SK-N-SH (cell line): ENCODE measurements around the gene BBX. TPM values are rescaled to one million over a fixed set of nuclear protein-coding genes. Genes with fewer than 3 reads are reported as not detected.

ENCODE experiments used
- CTCF ChIA-PET: fragments of 300-600, 350-600 bp; formaldehyde crosslinking; extraction: SDS; loops from one replicate; lab custom pipeline; 2021; lab: Yijun Ruan, JAX
- POLR2A ChIA-PET: fragments of 350-600 bp; sonication (Branson Sonifier 250); formaldehyde crosslinking; extraction: SDS; loops from one replicate; lab custom pipeline; 2020; ENCODE audit warnings: antibody characterized with exemption, inconsistent platforms; lab: Yijun Ruan, JAX
- DNase-seq: peaks from one replicate; pipeline ENCODE4 v3.0.0; 2012
- H2AFZ ChIP-seq: fragments of 200-600 bp; sonication (generic); 2 replicates; pipeline ENCODE4 v1.8.1; 2016; ENCODE audit warnings: antibody characterized with exemption, mild to moderate bottlenecking, low read depth
- H3F3A ChIP-seq: fragments of 200-600 bp; sonication (generic); replicated peaks from 2 replicates; pipeline ENCODE3; 2016; ENCODE audit warnings: antibody characterized with exemption, mild to moderate bottlenecking; ENCODE audit not compliant: insufficient read depth
- H3K27ac ChIP-seq, 2 experiments: fragments of 200-500 bp in 1 of 2; fragments of 200-600 bp in 1 of 2; sonication (Bioruptor generic) in 1 of 2; sonication (generic), shearing (Covaris generic) in 1 of 2; 2 replicates each; pipeline versions ENCODE4 v1.5.1 to v1.6.1; 2014 to 2016; ENCODE audit warnings: low read depth in 2 of 2, inconsistent platforms in 1 of 2, low read length in 1 of 2, mild to moderate bottlenecking in 1 of 2, mixed read lengths in 1 of 2
- H3K27me3 ChIP-seq: fragments of 200-600 bp; sonication (generic), shearing (Covaris generic); 2 replicates; pipeline ENCODE4 v1.6.1; 2016; ENCODE audit warnings: mixed run types; ENCODE audit not compliant: insufficient read depth
- H3K36me3 ChIP-seq, 2 experiments: fragments of 200-500 bp in 1 of 2; fragments of 200-600 bp in 1 of 2; sonication (Bioruptor generic) in 1 of 2; sonication (generic) in 1 of 2; replicated peaks in 1 of 2; 2 replicates each; pipeline versions ENCODE3 to v1.5.1; 2014 to 2016; ENCODE audit warnings: low read length in 1 of 2, mild to moderate bottlenecking in 1 of 2; ENCODE audit not compliant: insufficient read depth in 2 of 2, control insufficient read depth in 1 of 2
- H3K4me1 ChIP-seq, 2 experiments: fragments of 200-500 bp in 1 of 2; fragments of 200-600 bp in 1 of 2; sonication (Bioruptor generic) in 1 of 2; sonication (generic), shearing (Covaris generic) in 1 of 2; 2 replicates each; pipeline versions ENCODE4 v1.5.1 to v1.6.1; 2014 to 2016; ENCODE audit warnings: low read depth in 1 of 2, low read length in 1 of 2, mixed run types in 1 of 2; ENCODE audit not compliant: insufficient read depth in 2 of 2, control insufficient read depth in 1 of 2
- H3K4me2 ChIP-seq: fragments of 200-600 bp; sonication (generic), shearing (Covaris generic); 2 replicates; pipeline ENCODE4 v1.6.1; 2017; ENCODE audit warnings: mixed run types
- H3K4me3 ChIP-seq, 2 experiments: fragments of 200-500 bp in 1 of 2; fragments of 200-600 bp in 1 of 2; sonication (Bioruptor generic) in 1 of 2; sonication (generic), shearing (Covaris generic) in 1 of 2; 2 replicates each; pipeline versions ENCODE4 v1.5.1 to v1.8.1; 2014 to 2016; ENCODE audit warnings: low read depth in 2 of 2, inconsistent platforms in 1 of 2, low read length in 1 of 2, mild to moderate bottlenecking in 1 of 2, mixed read lengths in 1 of 2, moderate library complexity in 1 of 2
- H3K79me2 ChIP-seq: fragments of 200-600 bp; sonication (generic); 2 replicates; pipeline ENCODE4 v1.8.1; 2017; ENCODE audit warnings: mild to moderate bottlenecking; ENCODE audit not compliant: insufficient read depth
- H3K9ac ChIP-seq: fragments of 200-600 bp; sonication (generic); 2 replicates; pipeline ENCODE4 v1.6.1; 2017; ENCODE audit warnings: mixed run types
- H3K9me2 ChIP-seq: fragments of 200-600 bp; sonication (generic); 2 replicates; pipeline ENCODE4 v1.6.1; 2017; ENCODE audit warnings: mixed run types
- H3K9me3 ChIP-seq: fragments of 200-600 bp; sonication (generic); 2 replicates; pipeline ENCODE4 v1.6.1; 2017; ENCODE audit warnings: mixed run types, mild to moderate bottlenecking, moderate library complexity
- H4K20me1 ChIP-seq: fragments of 200-600 bp; sonication (generic); 2 replicates; pipeline ENCODE4 v1.6.1; 2017; ENCODE audit warnings: mild to moderate bottlenecking, mixed run types; ENCODE audit not compliant: insufficient read depth
- EZH2phosphoT487 ChIP-seq: fragments of 200-600 bp; sonication (generic); IDR thresholded peaks from 2 replicates; pipeline ENCODE4 v1.6.1; 2017; ENCODE audit warnings: low read depth, mixed run types, mild to moderate bottlenecking, antibody characterized with exemption, moderate library complexity, borderline replicate concordance
- GATA2 ChIP-seq: sonication (generic); formaldehyde crosslinking; IDR thresholded peaks from 2 replicates; pipeline ENCODE4 v1.5.0; 2020; ENCODE audit warnings: mild to moderate bottlenecking, missing genetic modification reagents
- IRF3 ChIP-seq: fragments of 150-350 bp; IDR thresholded peaks from 2 replicates; pipeline ENCODE4 v1.6.1; 2016; ENCODE audit warnings: mild to moderate bottlenecking, low read depth, low read length
- RAD21 ChIP-seq: IDR thresholded peaks from 2 replicates; pipeline ENCODE4 v1.6.1; 2012; ENCODE audit warnings: mild to moderate bottlenecking, low read length
- SMC3 ChIP-seq: IDR thresholded peaks from 2 replicates; pipeline ENCODE4 v1.6.1; 2012; ENCODE audit warnings: low read depth, low read length, improper control_type of control experiment
- YY1 ChIP-seq: IDR thresholded peaks from 2 replicates; pipeline ENCODE4 v1.4.0; 2012; ENCODE audit warnings: low read depth, mild to moderate bottlenecking
- WGBS: methylation state at CpG from one replicate; pipeline ENCODE4 v1.1.6; 2017; ENCODE audit warnings: low lambda C conversion rate; 5-methylcytosine and 5-hydroxymethylcytosine counted together
- polyA plus RNA-seq, 3 experiments: library from polyadenylated mRNA; depleted of rRNA; stranded (reverse); fragments of >200 nt; gene quantifications; 2 replicates each; pipeline ENCODE4 v1.2.3, GENCODE V29; 2012
- TF ChIP-seq, protein P1 (sequence below): fragments of 200-600 bp; sonication (generic); IDR thresholded peaks from 2 replicates; pipeline ENCODE4 v1.6.1; 2017; ENCODE audit warnings: antibody characterized with exemption, mild to moderate bottlenecking, moderate library complexity

Gene BBX
- polyA plus RNA-seq, 1 of the 3 experiments (the other 2 are of a cell fraction) = 14.2 TPM

DNA sequence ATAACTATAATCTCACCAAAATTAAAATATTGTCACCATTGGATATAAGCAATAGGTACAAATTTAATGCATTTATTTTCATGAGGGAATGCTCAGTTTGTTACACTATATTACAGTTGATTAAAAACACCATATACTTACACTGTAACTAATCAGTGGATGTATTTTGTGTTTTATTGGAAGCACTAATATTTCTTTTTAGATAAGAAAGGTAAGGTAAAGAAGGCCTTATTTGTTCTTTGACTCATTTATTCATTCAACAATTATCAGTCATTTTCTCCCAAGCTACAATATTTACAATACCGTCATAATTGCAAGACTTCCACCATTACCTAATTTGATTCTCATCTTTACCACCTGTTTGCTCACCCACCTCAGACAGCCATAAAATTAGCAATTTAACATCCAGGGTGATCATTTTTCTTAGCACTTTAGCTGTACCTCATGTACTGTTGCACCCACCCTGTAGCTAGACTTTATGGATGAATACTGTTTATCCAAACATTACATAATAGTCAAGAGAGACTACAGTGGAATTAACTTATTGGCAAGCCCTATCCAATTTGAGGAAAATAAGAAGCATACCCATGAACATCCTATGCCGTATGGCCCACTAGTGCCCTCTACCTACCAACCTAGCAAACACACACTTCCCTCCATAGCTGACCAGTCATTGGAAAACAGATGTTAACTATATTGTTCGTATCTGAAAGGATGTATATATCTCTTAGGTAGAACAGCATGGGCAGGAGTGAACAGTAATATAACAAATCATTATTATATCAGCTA lies 229.6 kb downstream of the BBX start (continued):
- peak; percentile 38 for TF ChIP-seq SMC3
- TF ChIP-seq IRF3 = no peak

DNA sequence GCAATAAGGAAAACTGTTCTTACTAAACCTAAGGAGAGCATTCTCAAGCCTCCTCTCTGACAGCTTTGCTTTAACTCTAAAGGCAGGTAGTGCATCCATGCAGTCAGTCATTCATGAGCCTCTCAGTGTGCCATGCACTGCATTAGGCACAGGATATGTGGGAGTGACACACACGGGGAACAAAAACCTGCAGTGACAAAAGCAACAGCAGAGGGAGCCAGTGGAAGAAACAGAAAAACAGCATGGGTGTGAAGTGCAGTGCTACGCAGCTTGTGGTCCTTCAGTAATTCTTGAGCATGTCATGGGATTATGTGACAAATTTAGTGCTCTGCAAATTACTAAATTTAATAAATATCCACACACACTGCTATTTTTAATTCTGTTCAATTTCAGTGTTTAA lies 230.7 kb downstream of the BBX start:
- no peaks in the 10 kb centered on the region for H3F3A ChIP-seq
- DNase-seq = peak; percentile 24
- H3K36me3 ChIP-seq = peaks cover 3 to 13% of the 10 kb centered on the region in 2 experiments
- ChIA-PET CTCF (interaction anchor here (0.7 to 5.6 kb wide), 23 partner anchors 13 to 1066 kb away, joined by 3 to 42 read pairs (median 4); no protein-coding TSS in a partner anchor), POLR2A (no interaction called here)
- H3K9ac ChIP-seq = no peak overlapping the region
- peaks cover 0 to 26% of the 10 kb centered on the region in 2 experiments; a peak in 2 of 4 replicates for H3K4me1 ChIP-seq
- H3K4me2 ChIP-seq = no peak overlapping the region
- H3K4me3 ChIP-seq = no peak overlapping the region
- no peaks in the 10 kb centered on the region for H3K27me3 ChIP-seq
- H3K27ac ChIP-seq = peak overlapping the region in 1 of 2 experiments; percentile 76; a peak in 2 of 4 replicates
- H3K79me2 ChIP-seq = no peaks in the 10 kb centered on the region
- H3K9me3 ChIP-seq = no peaks in the 10 kb centered on the region
- no peak overlapping the region for H2AFZ ChIP-seq
- TF ChIP-seq SMC3 = peak; percentile 48; the same call in 1 of the 2 replicates
- TF ChIP-seq RAD21 = peak; percentile 66
- TF ChIP-seq, protein P1, sequence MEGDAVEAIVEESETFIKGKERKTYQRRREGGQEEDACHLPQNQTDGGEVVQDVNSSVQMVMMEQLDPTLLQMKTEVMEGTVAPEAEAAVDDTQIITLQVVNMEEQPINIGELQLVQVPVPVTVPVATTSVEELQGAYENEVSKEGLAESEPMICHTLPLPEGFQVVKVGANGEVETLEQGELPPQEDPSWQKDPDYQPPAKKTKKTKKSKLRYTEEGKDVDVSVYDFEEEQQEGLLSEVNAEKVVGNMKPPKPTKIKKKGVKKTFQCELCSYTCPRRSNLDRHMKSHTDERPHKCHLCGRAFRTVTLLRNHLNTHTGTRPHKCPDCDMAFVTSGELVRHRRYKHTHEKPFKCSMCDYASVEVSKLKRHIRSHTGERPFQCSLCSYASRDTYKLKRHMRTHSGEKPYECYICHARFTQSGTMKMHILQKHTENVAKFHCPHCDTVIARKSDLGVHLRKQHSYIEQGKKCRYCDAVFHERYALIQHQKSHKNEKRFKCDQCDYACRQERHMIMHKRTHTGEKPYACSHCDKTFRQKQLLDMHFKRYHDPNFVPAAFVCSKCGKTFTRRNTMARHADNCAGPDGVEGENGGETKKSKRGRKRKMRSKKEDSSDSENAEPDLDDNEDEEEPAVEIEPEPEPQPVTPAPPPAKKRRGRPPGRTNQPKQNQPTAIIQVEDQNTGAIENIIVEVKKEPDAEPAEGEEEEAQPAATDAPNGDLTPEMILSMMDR = peak; percentile 65
- no peak for TF ChIP-seq YY1
- WGBS = 56% methylated on average over 2 of the region's 2 CpGs
- no peaks in the 10 kb centered on the region for H4K20me1 ChIP-seq
- H3K9me2 ChIP-seq = no peaks in the 10 kb centered on the region

- Histone ChIP-seq H3K27me3 (no peaks in the 10 kb centered on the region), H4K20me1 (no peaks in the 10 kb centered on the region), H3K9me2 (no peaks in the 10 kb centered on the region), H3K79me2 (no peaks in the 10 kb centered on the region), H3K27ac (peak overlapping the region in 1 of 2 experiments; percentile 76; a peak in 2 of 4 replicates), H3K4me1 (peaks cover 0 to 26% of the 10 kb centered on the region in 2 experiments; a peak in 2 of 4 replicates), H2AFZ (no peak overlapping the region), H3F3A (no peaks in the 10 kb centered on the region), H3K4me3 (no peak overlapping the region), H3K36me3 (peaks cover 3 to 8% of the 10 kb centered on the region in 2 experiments), H3K9me3 (no peaks in the 10 kb centered on the region), H3K9ac (no peak overlapping the region), H3K4me2 (no peak overlapping the region)
- WGBS = 54% methylated on average over 4 of the region's 4 CpGs
- POLR2A ChIA-PET = no interaction called here
- peak; percentile 47 for TF ChIP-seq GATA2 (CRISPR knock-in tag)
- no peak for TF ChIP-seq EZH2phosphoT487
- no peak for DNase-seq
- CTCF ChIA-PET = interaction anchor here (0.9 to 5.6 kb wide), 15 partner anchors 12 to 798 kb away, joined by 3 to 42 read pairs (median 4); no protein-coding TSS in a partner anchor
Observed at GRCh38 chr3:107753976-107754375, 231.2 kb downstream of the BBX start.
